Ascending aorta (tissue), 2 donors: ENCODE data around the gene PCBD1. TPM values are rescaled to one million over a fixed set of nuclear protein-coding genes. Genes with fewer than 3 reads are reported as not detected.

Experiments used
- DNase-seq, 2 donors: peaks; one replicate each; pipeline ENCODE4 v3.0.0-alpha.2; 2019; ENCODE audit warnings: low spot score in 2 of 2
- H3K27ac ChIP-seq, 2 donors: fragments of 200-600 bp; sonication (generic); one replicate each; pipeline ENCODE4 v1.5.1; 2016 to 2017; ENCODE audit warnings: mild to moderate bottlenecking in 1 of 2
- H3K27me3 ChIP-seq: fragments of 200-600 bp; sonication (generic); one replicate; pipeline ENCODE4 v1.5.1; 2017
- H3K36me3 ChIP-seq, 2 donors: fragments of 200-600 bp; sonication (generic); one replicate each; pipeline ENCODE4 v1.5.1; 2016
- H3K4me1 ChIP-seq, 2 donors: fragments of 200-600 bp; sonication (generic); one replicate each; pipeline ENCODE4 v1.5.1; 2016 to 2017; ENCODE audit warnings: mild to moderate bottlenecking in 1 of 2
- H3K4me3 ChIP-seq, 2 donors: fragments of 200-600 bp; sonication (generic); one replicate each; pipeline ENCODE4 v1.5.1; 2016 to 2017; ENCODE audit warnings: mild to moderate bottlenecking in 1 of 2
- H3K9me3 ChIP-seq, 2 donors: fragments of 200-600 bp; sonication (generic); one replicate each; pipeline ENCODE4 v1.5.1; 2016
- intact Hi-C: fragments of 100-400 bp; cut with DNase I; formaldehyde crosslinking; loops from one replicate; pipeline ENCODE4 v1.15.1; 2023
- total RNA-seq: library from RNA; depleted of rRNA; stranded (reverse); fragments of >200 nt; gene quantifications from one replicate; pipeline ENCODE4 v1.1.0, GENCODE V29; 2016
- TF ChIP-seq, protein P1 (sequence below), 3 experiments: fragments of 200-600 bp in 2 of 3; fragments of 450-650 bp in 1 of 3; sonication (generic) in 2 of 3; IDR thresholded peaks; one replicate each; pipeline ENCODE4 v1.5.1; 2016 to 2019; ENCODE audit warnings: antibody characterized with exemption in 3 of 3, mild to moderate bottlenecking in 1 of 3, moderate library complexity in 1 of 3

The PCBD1 gene
- total RNA-seq, 1 donor from 2014 or later, result 45.8 TPM

DNA sequence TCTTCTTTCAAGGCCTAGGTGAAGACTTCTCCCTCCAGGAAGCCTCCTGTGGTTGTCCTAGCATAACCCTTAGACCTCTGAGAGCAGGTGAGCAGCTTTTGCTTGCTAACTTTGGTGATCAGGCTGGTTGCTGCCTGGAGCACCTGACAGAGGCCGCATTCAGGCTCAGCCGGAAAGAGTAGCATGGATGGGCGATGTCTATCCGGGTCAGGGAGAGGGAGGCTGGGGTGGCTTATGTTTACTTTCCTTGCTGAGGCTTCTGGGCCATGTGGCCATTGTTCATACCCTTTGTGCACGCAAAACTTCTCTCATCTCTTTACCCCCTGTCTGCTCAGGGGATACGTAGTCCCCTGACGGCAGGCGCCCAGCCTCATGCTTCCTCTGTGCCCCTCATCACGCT lies 27.4 kb upstream of the PCBD1 start:
- no peak for DNase-seq
- Histone ChIP-seq H3K27ac (no peak overlapping the region), H3K27me3 (no peaks in the 10 kb centered on the region), H3K4me3 (no peak overlapping the region), H3K4me1 (no peaks in the 10 kb centered on the region), H3K9me3 (no peaks in the 10 kb centered on the region), H3K36me3 (no peaks in the 10 kb centered on the region)
- TF ChIP-seq, protein P1, sequence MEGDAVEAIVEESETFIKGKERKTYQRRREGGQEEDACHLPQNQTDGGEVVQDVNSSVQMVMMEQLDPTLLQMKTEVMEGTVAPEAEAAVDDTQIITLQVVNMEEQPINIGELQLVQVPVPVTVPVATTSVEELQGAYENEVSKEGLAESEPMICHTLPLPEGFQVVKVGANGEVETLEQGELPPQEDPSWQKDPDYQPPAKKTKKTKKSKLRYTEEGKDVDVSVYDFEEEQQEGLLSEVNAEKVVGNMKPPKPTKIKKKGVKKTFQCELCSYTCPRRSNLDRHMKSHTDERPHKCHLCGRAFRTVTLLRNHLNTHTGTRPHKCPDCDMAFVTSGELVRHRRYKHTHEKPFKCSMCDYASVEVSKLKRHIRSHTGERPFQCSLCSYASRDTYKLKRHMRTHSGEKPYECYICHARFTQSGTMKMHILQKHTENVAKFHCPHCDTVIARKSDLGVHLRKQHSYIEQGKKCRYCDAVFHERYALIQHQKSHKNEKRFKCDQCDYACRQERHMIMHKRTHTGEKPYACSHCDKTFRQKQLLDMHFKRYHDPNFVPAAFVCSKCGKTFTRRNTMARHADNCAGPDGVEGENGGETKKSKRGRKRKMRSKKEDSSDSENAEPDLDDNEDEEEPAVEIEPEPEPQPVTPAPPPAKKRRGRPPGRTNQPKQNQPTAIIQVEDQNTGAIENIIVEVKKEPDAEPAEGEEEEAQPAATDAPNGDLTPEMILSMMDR (IDR thresholded peaks at IDR 0.05), result no peak
- intact Hi-C loops, result no loop called here

DNA sequence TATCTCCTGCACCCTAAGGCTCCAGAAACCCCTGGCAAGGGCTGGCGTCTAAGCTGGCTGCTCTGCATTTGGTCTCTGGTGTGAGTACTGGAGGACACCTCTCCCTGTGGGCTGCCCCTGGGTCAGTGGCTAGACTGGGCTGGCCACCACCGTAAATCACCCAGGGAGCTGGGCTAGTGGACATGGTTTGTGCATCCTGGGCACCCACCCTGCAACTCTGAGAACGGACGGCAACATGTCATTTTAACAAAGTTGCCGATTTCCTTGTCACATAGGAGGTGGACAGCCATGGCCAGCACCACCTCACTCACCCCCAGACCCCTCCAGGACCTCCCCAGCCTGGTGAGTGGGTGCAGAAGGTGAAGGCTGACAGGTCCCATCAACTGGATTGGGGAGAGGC lies 26.8 kb upstream of the PCBD1 start:
- intact Hi-C loops, result no loop called here
- Histone ChIP-seq H3K27me3 (no peaks in the 10 kb centered on the region), H3K4me1 (no peaks in the 10 kb centered on the region), H3K36me3 (no peaks in the 10 kb centered on the region), H3K9me3 (no peaks in the 10 kb centered on the region), H3K4me3 (no peak overlapping the region), H3K27ac (no peak overlapping the region)
- no peak for DNase-seq
- TF ChIP-seq, protein P1 (IDR thresholded peaks at IDR 0.05), result no peak

DNA sequence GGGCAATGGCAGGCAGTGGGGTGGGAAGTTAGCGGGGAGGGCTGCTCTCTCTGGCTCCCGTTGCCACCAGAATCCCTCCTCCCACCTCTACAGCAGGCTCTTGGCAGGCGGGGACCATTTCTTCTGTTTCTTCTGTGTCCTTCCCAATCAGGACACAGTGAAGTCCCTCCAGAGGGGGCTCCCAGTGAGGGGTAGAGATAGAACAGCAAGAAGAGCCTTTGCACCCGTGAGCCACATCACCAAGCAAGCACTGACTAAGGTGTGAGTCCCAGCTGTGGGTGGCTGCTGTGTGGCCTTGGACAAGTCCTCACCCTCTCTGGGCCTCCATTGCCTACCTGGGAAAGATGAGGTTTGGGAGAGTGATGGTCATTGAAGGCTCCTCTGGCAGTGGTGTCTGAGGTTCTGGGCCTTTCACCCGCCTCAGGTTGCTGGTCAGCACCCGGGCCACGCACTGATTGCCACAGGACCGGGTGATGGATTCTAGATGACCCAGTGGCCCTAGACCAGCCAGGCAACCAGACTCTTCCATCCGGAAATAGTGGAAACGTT lies 26.0 kb upstream of the PCBD1 start:
- H3K4me3 ChIP-seq, result no peak overlapping the region
- intact Hi-C loops, result no loop called here
- H3K27me3 ChIP-seq, result no peaks in the 10 kb centered on the region
- no peak for DNase-seq
- TF ChIP-seq, protein P1 (IDR thresholded peaks at IDR 0.05), result no peak
- no peaks in the 10 kb centered on the region for H3K4me1 ChIP-seq
- H3K36me3 ChIP-seq, result no peaks in the 10 kb centered on the region
- H3K9me3 ChIP-seq, result no peaks in the 10 kb centered on the region
- no peak overlapping the region for H3K27ac ChIP-seq

DNA sequence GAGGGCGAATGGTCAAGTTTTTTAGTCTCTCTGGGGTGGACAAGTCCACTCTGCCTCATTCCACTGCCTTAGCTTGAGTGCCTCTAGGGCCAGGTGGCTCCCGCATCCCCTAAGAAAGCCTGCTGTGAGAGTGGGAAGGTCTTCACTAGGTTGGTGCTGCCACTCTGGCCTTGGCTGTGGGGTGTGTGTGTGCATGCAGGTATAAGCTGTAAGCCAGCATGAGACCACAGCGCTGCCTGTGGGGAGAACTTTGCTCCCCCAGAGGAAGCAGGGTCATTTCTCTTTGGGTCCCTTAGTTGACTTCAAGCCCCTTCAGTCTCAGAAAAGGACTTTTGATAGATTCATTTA lies 25.5 kb upstream of the PCBD1 start:
- TF ChIP-seq, protein P1 (IDR thresholded peaks at IDR 0.05), result no peak
- no peak for DNase-seq
- no peak overlapping the region for H3K27ac ChIP-seq
- H3K36me3 ChIP-seq, result no peaks in the 10 kb centered on the region
- no peaks in the 10 kb centered on the region for H3K27me3 ChIP-seq
- no peaks in the 10 kb centered on the region for H3K9me3 ChIP-seq
- no peaks in the 10 kb centered on the region for H3K4me1 ChIP-seq
- H3K4me3 ChIP-seq, result no peak overlapping the region
- intact Hi-C loops, result no loop called here

DNA sequence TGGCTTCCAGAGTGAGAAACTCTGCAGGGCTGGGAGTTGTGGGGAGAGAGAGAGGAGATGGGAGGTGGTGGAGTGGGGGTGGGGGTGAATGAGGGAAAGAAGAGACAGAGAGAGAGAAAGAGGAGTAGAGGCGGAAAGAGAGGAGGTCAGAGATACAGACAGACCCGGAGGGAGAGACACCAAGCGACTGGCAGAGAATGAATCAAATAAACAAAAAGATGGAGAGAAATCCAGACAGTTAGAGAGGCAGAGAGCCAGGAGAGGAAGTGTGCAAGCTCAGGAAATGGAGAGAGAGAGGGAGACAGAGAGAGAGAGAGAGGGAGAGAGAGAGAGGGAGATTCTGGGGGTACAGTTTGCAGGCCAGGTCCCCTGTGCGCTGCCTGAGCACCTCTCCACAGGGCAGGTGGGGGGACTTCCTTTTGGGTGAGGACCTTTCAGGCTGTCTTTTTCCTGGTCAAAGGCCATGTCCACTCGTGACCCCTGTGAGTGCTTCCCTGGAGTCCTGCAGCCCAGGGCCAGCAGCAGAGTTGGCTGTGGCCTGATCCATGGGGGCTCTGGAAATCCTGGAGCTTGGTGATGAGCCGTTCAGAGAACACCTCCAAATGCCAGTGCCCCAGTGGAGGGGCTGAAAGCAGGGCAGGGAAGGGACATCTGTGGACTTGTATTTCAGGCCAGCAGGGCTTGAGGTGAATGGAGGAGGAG lies 25.0 kb upstream of the PCBD1 start:
- TF ChIP-seq, protein P1 (IDR thresholded peaks at IDR 0.05), result no peak
- H3K36me3 ChIP-seq, result no peaks in the 10 kb centered on the region
- no peak overlapping the region for H3K27ac ChIP-seq
- H3K4me3 ChIP-seq, result no peak overlapping the region
- no peak for DNase-seq
- no peaks in the 10 kb centered on the region for H3K27me3 ChIP-seq
- H3K4me1 ChIP-seq, result no peaks in the 10 kb centered on the region
- intact Hi-C loops, result no loop called here
- H3K9me3 ChIP-seq, result no peaks in the 10 kb centered on the region
